GM12865 (cell line): Measurements from ENCODE around the gene IFNL2.

Experiments used
- DNase-seq: peaks from one replicate; pipeline ENCODE4 v3.0.0; 2010; ENCODE audit warnings: low read depth
- H3K4me3 ChIP-seq: 2 replicates; pipeline ENCODE4 v1.5.1; 2011; ENCODE audit warnings: mild to moderate bottlenecking, low read depth, low read length, control low read depth
- CTCF ChIP-seq: IDR thresholded peaks from 2 replicates; pipeline ENCODE4 v1.5.1; 2011; ENCODE audit warnings: low read length, control low read depth, low read depth, inconsistent platforms; ENCODE audit not compliant: insufficient read depth; ENCODE audit errors: missing control alignments

The IFNL2 gene

GRCh38 chr19:39299404-39299803 is 31.2 kb downstream of the IFNL2 start:
- H3K4me3 ChIP-seq: no peak overlapping the region
- DNase-seq: no peak
- no peak for TF ChIP-seq CTCF

- TF ChIP-seq CTCF: no peak
- no peak for DNase-seq
- H3K4me3 ChIP-seq: no peak overlapping the region
These were observed 31.6 kb downstream of the IFNL2 start for GRCh38 chr19:39299832-39300231.

GRCh38 chr19:39301021-39301420 is 32.8 kb downstream of the IFNL2 start:
- H3K4me3 ChIP-seq: no peak overlapping the region
- no peak for DNase-seq
- TF ChIP-seq CTCF: no peak

- DNase-seq: no peak
- no peak overlapping the region for H3K4me3 ChIP-seq
- TF ChIP-seq CTCF: no peak
These were observed 33.4 kb downstream of the IFNL2 start for GRCh38 chr19:39301562-39301961.

GRCh38 chr19:39303373-39304184 is 35.4 kb downstream of the IFNL2 start:
- no peak for TF ChIP-seq CTCF
- DNase-seq: no peak
- H3K4me3 ChIP-seq: no peak overlapping the region

- no peak overlapping the region for H3K4me3 ChIP-seq
- no peak for DNase-seq
- no peak for TF ChIP-seq CTCF
These were observed 36.0 kb downstream of the IFNL2 start for GRCh38 chr19:39304185-39304513.
